ENCODE results near the gene CDA. TPM values are rescaled to one million over a fixed set of nuclear protein-coding genes. Genes with fewer than 3 reads are reported as not detected.

CDA gene
- total RNA-seq, 1 donor from 2014 or later = 10.1 TPM

DNA sequence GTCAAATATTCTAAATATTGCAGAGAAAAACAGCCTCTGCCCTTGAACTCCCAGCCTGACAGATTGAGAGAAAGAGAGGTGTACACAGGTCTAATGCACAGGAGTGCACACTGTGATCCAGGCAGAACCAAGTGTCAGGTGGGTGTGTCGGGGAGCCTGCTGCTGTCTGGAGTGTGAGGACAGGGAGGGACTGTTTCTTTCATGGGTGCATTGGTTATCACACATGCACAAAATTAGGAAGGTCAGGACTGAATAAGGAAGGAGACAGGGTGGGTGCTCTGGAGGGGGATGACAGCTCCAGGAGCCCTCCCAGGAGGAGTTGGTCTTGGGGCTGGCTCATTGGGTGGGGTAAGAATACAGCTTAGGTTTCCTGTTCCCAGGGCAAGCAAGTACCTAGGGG lies 31.1 kb downstream of the CDA start:
- no peaks in the 10 kb centered on the region for H3K9me3 ChIP-seq
- H3K4me1 ChIP-seq = peaks cover 3% of the 10 kb centered on the region in 2 donors
- no peak overlapping the region for H3K4me3 ChIP-seq
- no peaks in the 10 kb centered on the region for H3K27me3 ChIP-seq
- DNase-seq (ENCODE audit: low spot score in 2 of 2) = no peak
- no peaks in the 10 kb centered on the region for H3K36me3 ChIP-seq
- no peak for TF ChIP-seq CTCF (IDR thresholded peaks at IDR 0.05)
- intact Hi-C loops (cut with DNase I) = no loop called here
- no peak overlapping the region for H3K27ac ChIP-seq

DNA sequence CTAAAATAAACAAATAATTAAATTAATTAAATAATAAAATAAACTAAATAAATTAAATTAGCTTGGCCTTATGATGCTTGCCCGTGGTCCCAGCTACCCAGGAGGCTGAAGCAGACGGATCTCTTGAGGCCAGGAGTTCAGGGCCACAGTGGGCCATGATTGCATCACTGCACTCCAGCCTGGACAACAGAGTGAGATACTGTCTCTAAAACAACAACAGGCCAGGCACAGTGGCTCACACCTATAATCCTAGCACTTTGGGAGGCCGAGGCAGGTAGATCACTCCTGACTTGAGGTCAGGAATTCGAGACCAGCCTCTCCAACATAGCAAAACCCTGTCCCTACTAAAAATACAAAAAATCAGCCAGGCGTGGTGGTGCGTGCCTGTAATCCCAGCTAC lies 32.1 kb downstream of the CDA start:
- TF ChIP-seq CTCF (IDR thresholded peaks at IDR 0.05) = no peak
- H3K4me1 ChIP-seq = peaks cover under 1 to 3% of the 10 kb centered on the region in 2 donors

DNA sequence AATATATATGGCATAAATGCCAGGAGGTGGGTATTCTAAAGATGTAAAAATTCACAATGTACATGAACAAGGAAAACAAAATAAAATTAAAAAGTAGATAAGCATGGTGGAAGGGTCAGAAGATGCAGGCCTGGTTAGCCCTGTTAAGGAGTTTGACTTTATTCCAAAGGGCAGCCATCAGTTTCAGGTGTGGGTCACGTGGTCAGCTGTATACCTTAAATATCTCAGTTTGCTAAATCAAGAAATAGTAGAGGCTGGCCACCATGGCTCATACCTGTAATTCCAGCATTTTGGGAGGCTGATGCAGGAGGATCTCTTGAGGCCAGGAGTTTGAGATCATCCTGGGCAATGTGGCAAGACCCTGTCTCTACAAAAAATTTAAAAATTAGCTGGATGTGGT lies 35.8 kb downstream of the CDA start:
- intact Hi-C loops (cut with DNase I) = no loop called here
- no peak for TF ChIP-seq CTCF (IDR thresholded peaks at IDR 0.05)
- Histone ChIP-seq H3K4me1 (no peaks in the 10 kb centered on the region), H3K36me3 (no peaks in the 10 kb centered on the region), H3K9me3 (no peaks in the 10 kb centered on the region), H3K27me3 (no peaks in the 10 kb centered on the region), H3K4me3 (no peak overlapping the region), H3K27ac (no peak overlapping the region)
- DNase-seq (ENCODE audit: low spot score in 2 of 2) = no peak

More for the DNA sequence above, 32.1 kb downstream of the CDA start:
- Histone ChIP-seq H3K27ac (no peak overlapping the region), H3K27me3 (no peaks in the 10 kb centered on the region), H3K9me3 (no peaks in the 10 kb centered on the region), H3K4me3 (no peak overlapping the region), H3K36me3 (no peaks in the 10 kb centered on the region)
- no peak for DNase-seq (ENCODE audit: low spot score in 2 of 2)
- intact Hi-C loops (cut with DNase I) = no loop called here

DNA sequence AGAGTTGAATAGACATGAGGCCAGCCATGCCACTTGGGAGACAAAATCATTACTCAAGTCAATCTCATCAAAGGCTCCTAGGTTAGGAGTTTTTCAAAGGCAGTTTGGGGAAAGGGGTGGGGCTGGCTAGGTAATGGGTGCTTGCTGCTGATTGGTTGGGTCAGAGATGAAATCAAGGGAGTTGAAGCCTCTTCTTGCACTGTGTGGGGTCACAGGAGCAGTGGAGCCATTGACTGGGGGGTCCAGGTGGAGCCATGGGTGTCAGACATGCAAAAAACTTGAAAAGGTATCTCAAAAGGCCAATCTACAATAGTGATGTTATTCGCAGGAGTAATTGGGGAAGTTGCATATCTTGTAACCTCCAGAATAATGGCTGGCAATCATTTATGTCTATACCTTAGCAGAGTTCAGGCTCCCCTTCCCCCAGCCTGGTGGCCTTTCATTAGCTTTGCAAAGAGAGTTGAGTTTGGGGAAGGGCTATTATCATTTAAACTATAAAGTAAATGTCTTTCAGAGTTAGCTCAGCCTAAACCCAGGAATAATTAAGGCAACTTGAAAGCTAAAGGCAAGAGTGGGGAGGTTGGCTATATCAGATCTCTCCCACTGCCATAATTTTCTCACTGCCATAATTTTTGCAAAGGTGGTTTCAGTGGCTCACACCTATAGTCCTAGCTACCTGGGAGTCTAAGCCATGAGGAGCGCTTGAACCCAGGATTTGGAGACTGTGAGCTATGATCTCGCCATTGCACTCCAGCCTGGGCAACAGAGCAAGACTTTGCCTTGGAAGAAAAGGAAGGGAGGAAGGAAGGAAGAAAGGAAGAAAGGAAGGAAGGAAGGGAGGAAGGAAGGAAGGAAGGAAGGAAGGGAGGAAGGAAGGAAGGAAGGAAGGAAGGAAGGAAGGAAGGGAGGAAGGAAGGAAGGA lies 36.5 kb downstream of the CDA start:
- intact Hi-C loops (cut with DNase I) = no loop called here
- Histone ChIP-seq H3K4me1 (no peaks in the 10 kb centered on the region), H3K27me3 (no peaks in the 10 kb centered on the region), H3K9me3 (no peaks in the 10 kb centered on the region), H3K4me3 (no peak overlapping the region), H3K27ac (no peak overlapping the region), H3K36me3 (no peaks in the 10 kb centered on the region)
- DNase-seq (ENCODE audit: low spot score in 2 of 2) = no peak
- no peak for TF ChIP-seq CTCF (IDR thresholded peaks at IDR 0.05)

GRCh38 chr1:20626098-20626427 lies 37.2 kb downstream of the CDA start:
- no peak for DNase-seq (ENCODE audit: low spot score in 2 of 2)
- no peak overlapping the region for H3K27ac ChIP-seq
- no peaks in the 10 kb centered on the region for H3K27me3 ChIP-seq
- no peak overlapping the region for H3K4me3 ChIP-seq
- no peaks in the 10 kb centered on the region for H3K36me3 ChIP-seq
- no peaks in the 10 kb centered on the region for H3K4me1 ChIP-seq
- intact Hi-C loops (cut with DNase I) = no loop called here
- no peak for TF ChIP-seq CTCF (IDR thresholded peaks at IDR 0.05)
- H3K9me3 ChIP-seq = no peaks in the 10 kb centered on the region

Measured in ascending aorta (tissue), 2 donors.